ENCODE data around the gene GRK6.
"Not testable (repeated sequence)": the region's sequence is repeated elsewhere in the genome, so short reads cannot be mapped to it uniquely, and the experiment has no call there.

GRK6 gene

GRCh38 chr5:177472460-177473442, 46.3 kb downstream of the GRK6 start:
- DNase-seq, result peak; percentile 44

GRCh38 chr5:177473443-177474001, 47.0 kb downstream of the GRK6 start, which contains the start of gene DBN1:
DBN1 (minus strand) TSS chr5:177473634; CDS start chr5:177473521, 113 bp downstream.
- DNase-seq, result no peak

- DNase-seq, result no peak
These were observed 47.6 kb downstream of the GRK6 start for GRCh38 chr5:177474002-177474476.

DNA sequence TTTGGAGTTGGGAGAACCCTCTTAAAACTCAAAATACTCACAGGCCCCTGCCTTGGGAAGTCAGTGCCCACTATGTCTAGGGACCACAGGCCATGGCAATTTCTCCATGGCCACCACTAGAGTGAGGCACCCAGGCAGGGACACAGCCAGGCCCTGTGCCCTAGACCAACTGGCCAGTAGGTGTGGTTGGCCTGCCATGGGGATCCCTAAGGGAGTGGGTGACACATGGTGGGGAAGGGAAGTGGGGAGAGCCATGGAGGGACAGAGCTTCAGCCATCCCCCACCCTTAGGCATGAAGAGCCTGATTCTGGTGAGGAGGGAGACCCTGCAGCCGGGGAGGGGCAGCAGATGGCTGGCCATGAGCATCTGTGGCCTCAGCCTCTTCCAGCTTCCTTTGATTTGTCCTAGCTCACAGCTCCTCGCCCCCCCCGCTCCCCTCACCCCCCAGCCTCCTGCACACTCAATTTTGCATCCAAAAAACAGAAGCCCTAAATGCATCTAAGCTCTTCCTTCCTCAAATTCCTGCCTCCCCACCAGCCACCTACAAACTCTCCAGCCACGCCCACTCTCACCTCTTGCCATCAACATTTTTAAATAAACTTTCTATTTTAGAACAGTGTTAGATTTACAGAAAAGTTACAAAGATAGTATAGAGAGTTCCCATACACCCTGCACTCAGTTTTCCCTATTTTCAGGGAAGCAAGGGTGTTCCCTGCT, 48.5 kb downstream of the GRK6 start:
- no peak for DNase-seq

DNA sequence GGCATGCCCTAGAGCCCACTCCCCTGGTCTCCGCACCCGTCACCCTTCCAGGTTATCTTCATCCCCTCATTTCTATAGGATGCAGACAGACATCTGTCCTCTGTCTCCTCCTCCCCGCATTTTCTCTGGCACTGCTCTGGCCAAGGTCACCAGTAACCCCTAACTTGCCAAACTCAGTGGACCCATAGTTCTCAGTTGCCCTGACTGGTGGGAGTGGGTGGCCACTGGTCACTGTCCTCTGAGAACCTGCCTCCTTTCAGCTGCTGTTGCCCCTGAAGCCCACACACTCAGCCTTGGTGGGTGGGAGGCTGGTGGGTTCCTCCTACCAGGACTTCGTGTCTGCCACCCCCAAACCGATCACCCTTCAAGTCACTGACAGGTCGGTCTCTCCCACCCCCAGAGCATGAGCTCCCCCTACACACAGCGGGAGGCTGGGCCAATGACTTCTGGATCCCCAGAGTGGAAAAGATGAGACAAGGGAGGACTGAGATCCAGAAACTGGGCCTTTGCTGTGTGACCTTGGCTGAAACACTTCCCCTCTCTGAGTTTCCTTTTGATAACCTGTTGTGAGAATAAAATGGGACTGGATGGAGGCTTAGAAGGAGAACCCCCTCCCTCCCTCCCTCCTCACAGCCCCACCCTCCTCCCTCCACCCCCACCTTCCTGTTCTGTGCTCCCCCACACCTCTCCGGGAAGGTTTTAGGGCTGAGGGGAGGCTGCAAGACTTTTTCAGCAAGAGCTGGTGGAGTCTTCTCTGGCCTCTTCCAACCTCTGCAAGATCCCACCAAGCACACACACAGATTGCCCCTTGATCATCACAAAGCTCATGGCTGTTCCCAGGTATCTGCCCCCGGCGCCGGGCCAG, 49.3 kb downstream of the GRK6 start:
- DNase-seq, result no peak

- no peak for DNase-seq
These were observed 50.2 kb downstream of the GRK6 start for GRCh38 chr5:177476531-177477233.

GRCh38 chr5:177477701-177478477, 51.4 kb downstream of the GRK6 start:
- no peak for DNase-seq

DNA sequence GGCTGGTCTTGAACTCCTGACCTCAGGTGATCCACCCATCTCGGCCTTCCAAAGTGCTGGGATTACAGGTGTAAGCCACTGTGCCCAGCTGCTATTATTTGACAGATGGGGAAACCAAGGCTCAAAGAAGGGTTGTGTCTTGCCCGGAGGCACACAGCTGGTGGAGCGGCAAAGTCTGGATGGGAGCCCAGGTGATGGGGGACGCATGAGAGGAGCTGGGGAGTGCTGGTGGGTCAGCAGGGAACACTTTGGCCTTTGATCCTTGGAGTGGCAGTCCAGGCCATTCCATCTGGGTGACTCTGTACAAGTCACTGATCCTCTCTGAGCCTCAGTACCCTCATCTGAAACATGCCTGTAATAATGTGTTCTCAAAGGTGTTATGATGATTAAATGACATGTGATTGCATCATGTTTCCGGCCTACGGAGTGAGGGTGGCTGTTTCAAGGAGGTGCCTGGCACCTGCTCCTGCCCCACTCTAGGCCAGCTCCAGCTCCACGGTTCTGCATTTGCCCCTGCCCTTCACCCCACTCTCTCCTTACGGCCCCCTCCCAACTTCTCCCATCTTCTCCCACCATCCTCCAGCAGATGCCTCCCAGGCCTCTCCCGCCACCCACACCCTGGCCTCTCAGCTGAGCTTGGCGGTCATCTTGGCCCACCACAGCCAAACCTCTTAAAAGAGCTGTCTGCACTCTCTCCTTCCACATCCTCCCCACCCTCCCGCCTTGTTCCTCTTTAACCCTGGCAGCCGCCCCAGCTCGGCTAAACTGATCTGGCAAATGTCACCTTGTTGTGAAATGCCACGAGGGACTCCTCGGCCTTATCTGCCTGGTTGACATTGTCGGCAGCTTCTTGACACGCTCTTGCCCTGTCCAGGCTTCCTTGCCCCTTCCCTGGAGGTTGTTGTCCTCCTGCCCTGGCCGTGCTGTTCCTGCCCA, 52.5 kb downstream of the GRK6 start:
- peak; percentile 52 for DNase-seq

- DNase-seq, result no peak
These were observed 53.3 kb downstream of the GRK6 start for GRCh38 chr5:177479774-177480173.

DNA sequence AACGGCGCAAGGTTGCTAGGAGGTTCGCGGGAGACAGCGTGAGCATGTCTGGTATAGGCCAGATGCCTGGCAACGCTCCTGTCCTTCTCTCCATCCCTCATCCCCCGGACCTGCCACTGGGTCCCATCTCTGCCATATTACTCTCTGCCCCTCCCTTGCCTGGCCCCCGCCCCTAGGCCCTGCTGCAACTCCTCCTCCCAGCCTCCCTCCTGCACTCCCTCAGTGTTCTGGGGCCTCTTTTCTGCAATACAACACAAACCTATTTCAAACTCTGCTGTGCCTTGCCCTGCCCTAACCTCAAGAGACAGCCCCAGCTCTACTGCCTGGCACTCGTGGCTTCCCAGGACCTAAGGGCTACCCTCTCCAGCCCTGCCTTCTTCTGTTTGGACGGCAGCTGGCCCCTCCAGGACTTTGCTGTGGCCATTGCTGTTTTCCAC, 55.9 kb downstream of the GRK6 start:
- no peak for DNase-seq

DNA sequence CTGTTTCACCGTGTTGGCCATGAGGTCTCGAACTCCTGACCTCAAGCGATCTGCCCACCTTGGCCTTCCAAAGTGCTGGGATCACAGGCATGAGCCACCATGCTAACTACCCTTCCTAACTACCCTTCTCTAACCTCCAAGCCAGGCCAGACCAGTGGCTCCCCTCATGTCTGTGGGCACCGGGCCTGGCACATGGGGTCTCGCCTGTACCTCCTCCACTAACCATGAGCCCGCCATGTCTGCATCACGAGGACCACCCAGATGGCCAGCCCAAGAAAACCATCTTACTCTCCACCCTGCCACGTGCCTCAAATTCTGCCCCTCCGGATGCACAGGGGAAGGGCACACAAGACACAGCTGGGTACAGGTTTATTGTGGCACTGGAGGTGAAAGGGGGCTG, 56.6 kb downstream of the GRK6 start:
- DNase-seq, result no peak

- DNase-seq, result no peak
These were observed 57.8 kb downstream of the GRK6 start for GRCh38 chr5:177483994-177484901.

DNA sequence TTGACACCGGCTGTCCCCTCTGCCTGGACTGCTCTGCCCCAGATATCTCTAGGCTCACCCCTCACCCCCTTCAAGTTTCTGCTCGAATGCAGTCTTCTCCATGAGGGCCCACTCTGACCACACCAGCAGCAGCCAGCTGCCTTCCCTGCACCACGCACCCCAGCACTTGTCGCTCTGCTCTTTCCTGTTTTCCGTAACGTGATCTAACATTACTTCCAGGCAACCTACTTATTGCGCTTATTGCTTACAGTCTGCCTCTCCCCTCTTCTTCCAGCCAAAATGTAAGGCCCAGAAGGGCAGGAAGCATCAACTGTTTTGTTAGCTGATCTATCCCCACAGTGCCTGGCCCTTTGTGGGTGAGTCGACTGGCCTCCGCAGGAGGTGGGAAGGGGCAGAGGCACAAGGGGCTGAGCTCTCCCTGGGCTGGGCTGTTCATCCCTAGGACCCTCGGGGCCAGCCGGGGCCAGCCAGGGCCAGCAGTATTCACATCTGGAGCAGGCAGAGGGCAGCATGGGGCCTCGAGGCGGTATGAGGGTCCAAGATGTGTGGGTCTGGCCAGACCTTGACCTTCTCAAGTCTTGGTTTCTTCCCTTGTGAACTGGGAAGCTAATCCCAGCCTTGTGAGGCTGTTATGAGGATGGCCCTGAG, 58.5 kb downstream of the GRK6 start:
- DNase-seq, result no peak

GRCh38 chr5:177485753-177486152, 59.3 kb downstream of the GRK6 start:
- DNase-seq, result not testable (repeated sequence)

- no peak for DNase-seq
These were observed 59.8 kb downstream of the GRK6 start for GRCh38 chr5:177486256-177486655.

- no peak for DNase-seq
These were observed 60.7 kb downstream of the GRK6 start for GRCh38 chr5:177487144-177487543.

- no peak for DNase-seq
These were observed 61.5 kb downstream of the GRK6 start for GRCh38 chr5:177487975-177488374.

- no peak for DNase-seq
These were observed 62.7 kb downstream of the GRK6 start for GRCh38 chr5:177489119-177489716.

Measured in activated CD4-positive, alpha-beta T cell treated with anti-CD3 and anti-CD28 coated beads, Interleukin-2, Interleukin-6, amounts not matched to agents 100 ng/mL and 50 ng/mL, durations not matched to agents 16 hours and 8 hours (primary cell).